Osteoblast (primary cell): ENCODE data around the gene APOM. TPM values are rescaled to one million over a fixed set of nuclear protein-coding genes. Genes with fewer than 3 reads are reported as not detected.

Experiments used
- DNase-seq: peaks from one replicate; pipeline ENCODE4 v3.0.0; 2011; ENCODE audit warnings: low spot score, mixed read lengths; ENCODE audit not compliant: insufficient read length; ENCODE audit errors: missing footprints
- H2AFZ ChIP-seq: 2 replicates; pipeline ENCODE4 v1.6.0; 2011; ENCODE audit warnings: mild to moderate bottlenecking, low read length
- H3K27ac ChIP-seq: 2 replicates; pipeline ENCODE4 v1.5.1; 2011; ENCODE audit warnings: mild to moderate bottlenecking, low read depth, low read length, moderate library complexity
- H3K27me3 ChIP-seq: 2 replicates; pipeline ENCODE4 v1.6.0; 2012; ENCODE audit warnings: mild to moderate bottlenecking, control low read depth, inconsistent platforms, low read length, moderate library complexity; ENCODE audit not compliant: insufficient read depth
- H3K36me3 ChIP-seq: 2 replicates; pipeline ENCODE4 v1.5.1; 2011; ENCODE audit warnings: mild to moderate bottlenecking, low read length, control low read depth, moderate library complexity; ENCODE audit not compliant: insufficient read depth
- H3K4me1 ChIP-seq: 2 replicates; pipeline ENCODE4 v1.5.1; 2011; ENCODE audit warnings: mild to moderate bottlenecking, low read length, control low read depth, moderate library complexity; ENCODE audit not compliant: insufficient read depth
- H3K4me2 ChIP-seq: 2 replicates; pipeline ENCODE4 v1.6.0; 2011; ENCODE audit warnings: mild to moderate bottlenecking, low read length; ENCODE audit not compliant: insufficient read depth
- H3K4me3 ChIP-seq: fragments of 200-600 bp; sonication (generic); 3 replicates; pipeline ENCODE4 v1.5.1; 2012; ENCODE audit warnings: mild to moderate bottlenecking, low read length, inconsistent platforms; ENCODE audit not compliant: insufficient read depth
- H3K79me2 ChIP-seq: 2 replicates; pipeline ENCODE4 v1.6.0; 2012; ENCODE audit warnings: mild to moderate bottlenecking, low read length, control low read depth, inconsistent platforms; ENCODE audit not compliant: insufficient read depth
- H3K9me3 ChIP-seq: 2 replicates; pipeline ENCODE4 v1.5.1; 2011; ENCODE audit warnings: low read depth, low read length, control low read depth
- H4K20me1 ChIP-seq: 2 replicates; pipeline ENCODE4 v1.6.0; 2012; ENCODE audit warnings: mild to moderate bottlenecking, low read length, control low read depth; ENCODE audit not compliant: insufficient read depth
- total RNA-seq: library from RNA; depleted of rRNA; stranded (reverse); fragments of >200 nt; gene quantifications from 2 replicates; pipeline ENCODE4 v1.2.3, GENCODE V29; 2012
- TF ChIP-seq, protein P1 (sequence below): IDR thresholded peaks from 2 replicates; pipeline ENCODE4 v1.5.1; 2011; ENCODE audit warnings: mild to moderate bottlenecking, low read depth, low read length, moderate library complexity; ENCODE audit errors: extremely low read depth

The APOM gene
- total RNA-seq, 1 donor: 1.1 TPM

DNA sequence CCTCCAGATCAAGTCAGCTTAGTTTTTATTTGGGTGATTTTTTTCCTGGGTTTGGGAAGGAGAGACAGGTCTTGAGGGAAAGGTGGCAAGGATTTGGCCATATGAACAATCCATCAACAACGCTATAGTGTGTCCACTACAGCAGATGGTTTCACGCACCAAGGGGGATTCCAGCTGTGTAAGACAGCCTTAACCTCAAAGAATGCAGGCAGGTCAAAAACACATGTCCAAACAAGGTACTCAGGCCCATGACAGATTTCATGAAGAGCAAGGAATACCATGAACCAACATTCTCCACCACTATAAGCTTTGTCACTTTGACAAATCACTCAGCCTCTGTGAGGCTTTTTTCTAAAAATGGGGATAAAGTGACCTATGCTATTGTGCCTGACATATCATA, 38.7 kb upstream of the APOM start:
- Histone ChIP-seq H3K79me2 (peaks cover 15% of the 10 kb centered on the region), H2AFZ (no peak overlapping the region), H3K27ac (no peak overlapping the region), H3K36me3 (no peaks in the 10 kb centered on the region), H3K4me3 (no peak overlapping the region), H4K20me1 (peaks cover 5% of the 10 kb centered on the region), H3K4me1 (peaks cover 8% of the 10 kb centered on the region), H3K4me2 (no peak overlapping the region), H3K9me3 (no peaks in the 10 kb centered on the region), H3K27me3 (no peaks in the 10 kb centered on the region)
- TF ChIP-seq, protein P1, sequence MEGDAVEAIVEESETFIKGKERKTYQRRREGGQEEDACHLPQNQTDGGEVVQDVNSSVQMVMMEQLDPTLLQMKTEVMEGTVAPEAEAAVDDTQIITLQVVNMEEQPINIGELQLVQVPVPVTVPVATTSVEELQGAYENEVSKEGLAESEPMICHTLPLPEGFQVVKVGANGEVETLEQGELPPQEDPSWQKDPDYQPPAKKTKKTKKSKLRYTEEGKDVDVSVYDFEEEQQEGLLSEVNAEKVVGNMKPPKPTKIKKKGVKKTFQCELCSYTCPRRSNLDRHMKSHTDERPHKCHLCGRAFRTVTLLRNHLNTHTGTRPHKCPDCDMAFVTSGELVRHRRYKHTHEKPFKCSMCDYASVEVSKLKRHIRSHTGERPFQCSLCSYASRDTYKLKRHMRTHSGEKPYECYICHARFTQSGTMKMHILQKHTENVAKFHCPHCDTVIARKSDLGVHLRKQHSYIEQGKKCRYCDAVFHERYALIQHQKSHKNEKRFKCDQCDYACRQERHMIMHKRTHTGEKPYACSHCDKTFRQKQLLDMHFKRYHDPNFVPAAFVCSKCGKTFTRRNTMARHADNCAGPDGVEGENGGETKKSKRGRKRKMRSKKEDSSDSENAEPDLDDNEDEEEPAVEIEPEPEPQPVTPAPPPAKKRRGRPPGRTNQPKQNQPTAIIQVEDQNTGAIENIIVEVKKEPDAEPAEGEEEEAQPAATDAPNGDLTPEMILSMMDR: no peak
- no peak for DNase-seq

DNA sequence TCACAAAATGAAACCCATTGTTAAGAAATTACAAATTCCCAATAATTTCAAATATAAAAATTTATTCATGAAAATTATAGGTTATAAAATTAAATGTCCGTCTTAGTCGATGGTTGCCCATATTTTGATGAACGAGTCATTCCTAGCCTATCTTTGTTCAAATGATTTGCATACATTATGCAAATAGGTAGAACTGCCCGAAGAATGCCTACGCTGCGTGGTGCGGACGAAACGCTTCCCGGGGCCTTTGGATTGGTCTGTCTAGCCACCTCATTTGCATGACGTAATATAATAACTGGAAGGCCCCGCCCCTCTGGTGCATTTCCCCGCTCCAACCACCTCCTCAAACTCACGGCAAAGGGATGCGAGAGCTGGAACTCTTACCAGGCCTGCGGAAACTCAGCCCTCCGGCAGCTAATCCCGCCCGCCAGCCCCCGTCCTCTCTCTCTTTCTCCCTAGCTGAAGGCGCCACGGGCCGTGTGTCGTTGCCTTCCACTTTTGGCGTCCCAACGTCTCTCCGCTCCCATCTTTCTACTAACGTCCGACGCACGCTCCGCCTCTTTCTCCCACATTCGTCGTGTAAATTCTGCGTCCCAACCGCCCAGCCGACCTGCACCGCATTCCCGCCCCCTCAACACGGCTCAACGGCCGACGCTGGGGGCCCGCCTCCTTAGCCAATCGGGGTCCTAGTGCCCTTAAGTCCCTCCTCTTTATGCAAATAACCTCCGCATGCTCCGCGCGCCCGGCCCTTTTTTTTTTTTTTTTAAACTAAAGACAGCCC, 35.7 kb upstream of the APOM start:
- peak overlapping the region; percentile 96 for H2AFZ ChIP-seq
- TF ChIP-seq, protein P1: no peak
- peaks cover 34% of the 10 kb centered on the region for H4K20me1 ChIP-seq
- DNase-seq: peak; percentile 98
- peak overlapping the region; percentile 89 for H3K4me2 ChIP-seq
- no peaks in the 10 kb centered on the region for H3K9me3 ChIP-seq
- peaks cover 27% of the 10 kb centered on the region for H3K36me3 ChIP-seq
- no peaks in the 10 kb centered on the region for H3K27me3 ChIP-seq
- H3K79me2 ChIP-seq: peaks cover 43% of the 10 kb centered on the region
- peaks cover 18% of the 10 kb centered on the region for H3K4me1 ChIP-seq
- H3K27ac ChIP-seq: peak overlapping the region; percentile 99
- peak overlapping the region; percentile 99 for H3K4me3 ChIP-seq

DNA sequence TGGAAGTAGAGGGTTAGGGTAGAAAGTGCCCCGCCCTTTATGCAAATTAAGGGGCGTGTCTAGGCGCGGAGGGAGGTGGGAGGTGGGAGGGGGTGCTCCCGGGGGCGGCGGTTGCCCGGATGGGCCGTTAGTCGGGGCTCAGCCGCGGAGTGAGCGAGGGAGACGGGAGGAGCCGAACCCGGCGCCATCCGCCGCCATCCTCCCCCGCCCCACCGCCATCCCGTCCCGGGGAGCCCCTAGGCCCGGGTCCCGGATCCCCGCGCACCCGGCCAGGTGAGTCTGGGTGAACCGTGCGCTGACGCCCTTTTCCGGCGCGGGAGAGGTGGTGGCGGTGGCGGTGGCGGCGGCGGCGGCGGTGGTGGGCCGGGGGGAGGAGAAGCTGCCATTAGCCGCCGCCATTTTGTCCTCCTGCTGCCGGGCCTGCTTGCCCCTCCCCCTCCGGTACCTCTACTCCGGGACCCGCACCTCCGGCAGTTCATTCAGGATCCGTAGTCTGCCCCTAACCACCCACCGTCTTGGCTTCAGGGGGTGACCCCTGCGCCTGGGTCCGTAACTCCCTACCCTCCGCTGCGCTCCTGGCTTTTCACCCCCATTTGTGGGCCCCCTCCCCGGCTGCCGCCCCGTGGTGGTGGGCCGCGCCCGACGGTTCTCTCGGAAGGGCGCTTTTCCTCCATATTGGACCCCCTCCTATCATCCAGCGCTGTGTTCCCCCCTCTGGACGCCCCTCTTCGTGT, 34.9 kb upstream of the APOM start, which contains the start of gene PRRC2A:
Gene PRRC2A, plus strand, starts transcription at position 130 of the 734 bp plus-strand sequence. CDS start 2,075 bp downstream, outside the sequence.
- TF ChIP-seq, protein P1: no peak
- Histone ChIP-seq H2AFZ (peak within 1 kb of the TSS; percentile 96), H4K20me1 (peaks cover 41% of the 10 kb centered on the region), H3K4me3 (peak within 1 kb of the TSS; percentile 99), H3K27ac (peak within 1 kb of the TSS; percentile 99), H3K27me3 (no peaks in the 10 kb centered on the region), H3K4me1 (peaks cover 18% of the 10 kb centered on the region), H3K4me2 (peak within 1 kb of the TSS; percentile 95), H3K79me2 (peaks cover 51% of the 10 kb centered on the region), H3K36me3 (peaks cover 35% of the 10 kb centered on the region), H3K9me3 (no peaks in the 10 kb centered on the region)
- peak; percentile 98 for DNase-seq
